CD4-positive, alpha-beta T cell (primary cell): ENCODE results near the gene APOC4. TPM values are rescaled to one million over a fixed set of nuclear protein-coding genes. Genes with fewer than 3 reads are reported as not detected.

Experiments
- ATAC-seq: fragments of 200-7000 bp; cut with Tn5 transposase; one replicate; pipeline ENCODE4 v1.10.0; 2022; ENCODE audit warnings: mild to moderate bottlenecking; ENCODE audit not compliant: poor library complexity
- CTCF ChIA-PET: fragments of 350-600 bp; sonication (Branson Sonifier 250); formaldehyde crosslinking; loops from one replicate; lab custom pipeline; 2021; ENCODE audit warnings: antibody characterized with exemption, inconsistent platforms; lab: Charles Lee
- POLR2A ChIA-PET: fragments of 350-600 bp; sonication (Branson Sonifier 250); formaldehyde crosslinking; loops from one replicate; lab custom pipeline; 2021; ENCODE audit warnings: antibody characterized with exemption, inconsistent platforms; lab: Charles Lee
- DNase-seq, 14 experiments: peaks; one replicate each; pipeline ENCODE4 v3.0.0-alpha.2; 2013 to 2020; ENCODE audit warnings: mixed read lengths in 2 of 14
- H3K27ac ChIP-seq, 2 donors: one replicate each; pipeline versions ENCODE4 v1.5.1 to v1.7.0; 2013; ENCODE audit warnings: low read length in 2 of 2, low read depth in 1 of 2, mild to moderate bottlenecking in 1 of 2
- H3K27me3 ChIP-seq, 2 experiments: 1 replicate in 1 of 2; 2 replicates in 1 of 2; pipeline versions ENCODE4 v1.6.1 to v1.7.0; 2013; ENCODE audit warnings: low read length in 2 of 2, control low read depth in 1 of 2, mild to moderate bottlenecking in 1 of 2, moderate library complexity in 1 of 2; ENCODE audit not compliant: insufficient read depth in 2 of 2, control insufficient read depth in 1 of 2
- H3K36me3 ChIP-seq: one replicate; pipeline ENCODE4 v1.6.1; 2013; ENCODE audit warnings: low read length, control low read depth; ENCODE audit not compliant: insufficient read depth
- H3K4me1 ChIP-seq: one replicate; pipeline ENCODE4 v1.6.1; 2013; ENCODE audit warnings: low read length, control low read depth; ENCODE audit not compliant: insufficient read depth
- H3K4me3 ChIP-seq: one replicate; pipeline ENCODE4 v1.5.1; 2013; ENCODE audit warnings: mild to moderate bottlenecking, low read length, moderate library complexity
- H3K9me3 ChIP-seq, 2 experiments: 1 replicate in 1 of 2; 2 replicates in 1 of 2; pipeline versions ENCODE4 v1.6.1 to v1.7.0; 2013; ENCODE audit warnings: low read length in 2 of 2, mild to moderate bottlenecking in 2 of 2, control low read depth in 1 of 2, moderate library complexity in 1 of 2; ENCODE audit not compliant: control insufficient read depth in 1 of 2, insufficient read depth in 1 of 2
- H3K27ac Mint-ChIP-seq: one replicate; pipeline ENCODE4 v1.8.0; 2020; ENCODE audit warnings: mixed read lengths
- H3K27me3 Mint-ChIP-seq: one replicate; pipeline ENCODE4 v1.8.0; 2021; ENCODE audit warnings: mixed read lengths
- H3K36me3 Mint-ChIP-seq: one replicate; pipeline ENCODE4 v1.8.0; 2021; ENCODE audit warnings: low read depth, mixed read lengths
- H3K4me1 Mint-ChIP-seq: one replicate; pipeline ENCODE4 v1.8.0; 2021; ENCODE audit warnings: low read depth, mixed read lengths
- H3K4me3 Mint-ChIP-seq: one replicate; pipeline ENCODE4 v1.8.0; 2020; ENCODE audit warnings: mild to moderate bottlenecking, mixed read lengths
- H3K9me3 Mint-ChIP-seq: one replicate; pipeline ENCODE4 v1.8.0; 2020; ENCODE audit warnings: mixed read lengths
- intact Hi-C, 2 experiments: fragments of 100-400 bp; cut with DNase I in 1 of 2; cut with micrococcal nuclease in 1 of 2; formaldehyde crosslinking; loops; one replicate each; pipeline versions ENCODE4 v1.15.1 to v1.9.0; 2023 to 2025; cut with DNase I, micrococcal nuclease
- total RNA-seq, 174 experiments: library from RNA in 2 of 174; stranded (reverse) in 2 of 174; gene quantifications; one replicate each; pipeline ENCODE4 v1.2.3 and lab custom pipeline; 2021 to 2026
- TF ChIP-seq, protein P1 (sequence below): fragments of 200-600 bp; IDR thresholded peaks from one replicate; pipeline ENCODE4 v1.8.0; 2022; ENCODE audit warnings: antibody characterized with exemption, mild to moderate bottlenecking

Gene APOC4
- total RNA-seq, 2 experiments from 2014 or later: not detected

GRCh38 chr19:44957526-44957925 is 15.5 kb downstream of the APOC4 start:
- no peaks in the 10 kb centered on the region for H3K27me3 Mint-ChIP-seq
- no peak for DNase-seq
- Histone ChIP-seq H3K27ac (peak overlapping the region in 1 of 2 donors; percentile 29), H3K4me3 (no peak overlapping the region), H3K4me1 (peaks cover 46% of the 10 kb centered on the region), H3K36me3 (peaks cover 31% of the 10 kb centered on the region), H3K27me3 (no peaks in the 10 kb centered on the region), H3K9me3 (no peaks in the 10 kb centered on the region)
- CTCF ChIA-PET: no interaction called here
- intact Hi-C loops: loop anchor here in 1 of 2 experiments (5.0 to 10.0 kb wide), 2 partner anchors 135 to 907 kb away; partner anchors contain the start of genes FOXA3, PPP1R37 and SYMPK
- peak overlapping the region; percentile 88 for H3K27ac Mint-ChIP-seq
- H3K9me3 Mint-ChIP-seq: no peaks in the 10 kb centered on the region
- no peak for ATAC-seq
- H3K4me3 Mint-ChIP-seq: peak overlapping the region; percentile 96
- POLR2A ChIA-PET: no interaction called here
- TF ChIP-seq, protein P1, sequence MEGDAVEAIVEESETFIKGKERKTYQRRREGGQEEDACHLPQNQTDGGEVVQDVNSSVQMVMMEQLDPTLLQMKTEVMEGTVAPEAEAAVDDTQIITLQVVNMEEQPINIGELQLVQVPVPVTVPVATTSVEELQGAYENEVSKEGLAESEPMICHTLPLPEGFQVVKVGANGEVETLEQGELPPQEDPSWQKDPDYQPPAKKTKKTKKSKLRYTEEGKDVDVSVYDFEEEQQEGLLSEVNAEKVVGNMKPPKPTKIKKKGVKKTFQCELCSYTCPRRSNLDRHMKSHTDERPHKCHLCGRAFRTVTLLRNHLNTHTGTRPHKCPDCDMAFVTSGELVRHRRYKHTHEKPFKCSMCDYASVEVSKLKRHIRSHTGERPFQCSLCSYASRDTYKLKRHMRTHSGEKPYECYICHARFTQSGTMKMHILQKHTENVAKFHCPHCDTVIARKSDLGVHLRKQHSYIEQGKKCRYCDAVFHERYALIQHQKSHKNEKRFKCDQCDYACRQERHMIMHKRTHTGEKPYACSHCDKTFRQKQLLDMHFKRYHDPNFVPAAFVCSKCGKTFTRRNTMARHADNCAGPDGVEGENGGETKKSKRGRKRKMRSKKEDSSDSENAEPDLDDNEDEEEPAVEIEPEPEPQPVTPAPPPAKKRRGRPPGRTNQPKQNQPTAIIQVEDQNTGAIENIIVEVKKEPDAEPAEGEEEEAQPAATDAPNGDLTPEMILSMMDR: no peak
- H3K36me3 Mint-ChIP-seq: peaks cover 37% of the 10 kb centered on the region
- peaks cover 49% of the 10 kb centered on the region for H3K4me1 Mint-ChIP-seq

GRCh38 chr19:44958090-44958489 is 16.1 kb downstream of the APOC4 start:
- H3K4me3 ChIP-seq: no peak overlapping the region
- H3K27me3 Mint-ChIP-seq: no peaks in the 10 kb centered on the region
- H3K9me3 Mint-ChIP-seq: no peaks in the 10 kb centered on the region
- H3K4me1 ChIP-seq: peaks cover 46% of the 10 kb centered on the region
- no peak overlapping the region for H3K27ac ChIP-seq
- DNase-seq (no peak), ATAC-seq (no peak)
- H3K4me3 Mint-ChIP-seq: peak overlapping the region; percentile 1
- ChIA-PET POLR2A (no interaction called here), CTCF (no interaction called here)
- H3K9me3 ChIP-seq: no peaks in the 10 kb centered on the region
- TF ChIP-seq, protein P1: no peak
- H3K36me3 ChIP-seq: peaks cover 31% of the 10 kb centered on the region
- intact Hi-C loops: loop anchor here in 1 of 2 experiments (5.0 to 10.0 kb wide), 2 partner anchors 134 to 907 kb away; partner anchors contain the start of genes FOXA3, PPP1R37 and SYMPK
- H3K27ac Mint-ChIP-seq: no peak overlapping the region
- H3K27me3 ChIP-seq: no peaks in the 10 kb centered on the region
- H3K4me1 Mint-ChIP-seq: peaks cover 49% of the 10 kb centered on the region
- H3K36me3 Mint-ChIP-seq: peaks cover 40% of the 10 kb centered on the region

GRCh38 chr19:44959691-44960090 is 17.7 kb downstream of the APOC4 start:
- H3K4me1 Mint-ChIP-seq: peaks cover 46% of the 10 kb centered on the region
- no peaks in the 10 kb centered on the region for H3K27me3 ChIP-seq
- H3K36me3 ChIP-seq: peaks cover 41% of the 10 kb centered on the region
- TF ChIP-seq, protein P1: no peak
- ATAC-seq (no peak), DNase-seq (no peak)
- intact Hi-C loops: loop anchor here in 1 of 2 experiments (5.0 to 10.0 kb wide), 2 partner anchors 133 to 905 kb away; partner anchors contain the start of genes FOXA3, PPP1R37 and SYMPK
- H3K4me1 ChIP-seq: peaks cover 32% of the 10 kb centered on the region
- ChIA-PET POLR2A (no interaction called here), CTCF (no interaction called here)
- no peaks in the 10 kb centered on the region for H3K9me3 Mint-ChIP-seq
- H3K9me3 ChIP-seq: no peaks in the 10 kb centered on the region
- no peak overlapping the region for H3K27ac ChIP-seq
- H3K27me3 Mint-ChIP-seq: no peaks in the 10 kb centered on the region
- no peak overlapping the region for H3K27ac Mint-ChIP-seq
- peak overlapping the region; percentile 25 for H3K4me3 Mint-ChIP-seq
- peaks cover 46% of the 10 kb centered on the region for H3K36me3 Mint-ChIP-seq
- no peak overlapping the region for H3K4me3 ChIP-seq
